ENCODE results near the gene HSD17B12.

The HSD17B12 gene

DNA sequence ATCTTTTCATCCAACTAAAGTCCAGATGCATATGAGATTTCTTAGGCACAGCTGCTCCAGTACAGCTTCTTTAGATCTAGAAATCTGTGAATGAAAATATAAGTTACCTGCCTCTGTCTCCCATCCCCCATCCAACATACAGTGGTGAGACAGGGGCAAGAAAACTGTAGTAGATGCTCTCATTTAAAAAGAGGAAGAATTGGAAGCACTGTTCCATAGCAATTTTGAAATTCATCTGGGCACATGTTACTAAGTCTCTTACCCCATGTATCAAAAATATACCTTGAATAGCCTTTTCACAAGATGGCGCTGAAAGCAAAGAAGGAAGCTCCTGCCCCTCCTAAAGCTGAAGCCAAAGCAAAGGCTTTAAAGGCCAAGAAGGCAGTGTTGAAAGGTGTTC, 37.8 kb downstream of the HSD17B12 start:
- Histone ChIP-seq H3K9me3 (ENCODE audit: severe bottlenecking) (no peaks in the 10 kb centered on the region), H3K4me3 (ENCODE audit: low read depth, low read length) (no peak overlapping the region), H3K27me3 (ENCODE audit: insufficient read depth, low read depth, severe bottlenecking) (no peaks in the 10 kb centered on the region), H3K36me3 (no peaks in the 10 kb centered on the region), H3K27ac (no peak overlapping the region)
- no peak for DNase-seq
- TF ChIP-seq, protein P1, sequence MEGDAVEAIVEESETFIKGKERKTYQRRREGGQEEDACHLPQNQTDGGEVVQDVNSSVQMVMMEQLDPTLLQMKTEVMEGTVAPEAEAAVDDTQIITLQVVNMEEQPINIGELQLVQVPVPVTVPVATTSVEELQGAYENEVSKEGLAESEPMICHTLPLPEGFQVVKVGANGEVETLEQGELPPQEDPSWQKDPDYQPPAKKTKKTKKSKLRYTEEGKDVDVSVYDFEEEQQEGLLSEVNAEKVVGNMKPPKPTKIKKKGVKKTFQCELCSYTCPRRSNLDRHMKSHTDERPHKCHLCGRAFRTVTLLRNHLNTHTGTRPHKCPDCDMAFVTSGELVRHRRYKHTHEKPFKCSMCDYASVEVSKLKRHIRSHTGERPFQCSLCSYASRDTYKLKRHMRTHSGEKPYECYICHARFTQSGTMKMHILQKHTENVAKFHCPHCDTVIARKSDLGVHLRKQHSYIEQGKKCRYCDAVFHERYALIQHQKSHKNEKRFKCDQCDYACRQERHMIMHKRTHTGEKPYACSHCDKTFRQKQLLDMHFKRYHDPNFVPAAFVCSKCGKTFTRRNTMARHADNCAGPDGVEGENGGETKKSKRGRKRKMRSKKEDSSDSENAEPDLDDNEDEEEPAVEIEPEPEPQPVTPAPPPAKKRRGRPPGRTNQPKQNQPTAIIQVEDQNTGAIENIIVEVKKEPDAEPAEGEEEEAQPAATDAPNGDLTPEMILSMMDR (IDR thresholded peaks at IDR 0.05; ENCODE audit: low read depth, low read length) = no peak

DNA sequence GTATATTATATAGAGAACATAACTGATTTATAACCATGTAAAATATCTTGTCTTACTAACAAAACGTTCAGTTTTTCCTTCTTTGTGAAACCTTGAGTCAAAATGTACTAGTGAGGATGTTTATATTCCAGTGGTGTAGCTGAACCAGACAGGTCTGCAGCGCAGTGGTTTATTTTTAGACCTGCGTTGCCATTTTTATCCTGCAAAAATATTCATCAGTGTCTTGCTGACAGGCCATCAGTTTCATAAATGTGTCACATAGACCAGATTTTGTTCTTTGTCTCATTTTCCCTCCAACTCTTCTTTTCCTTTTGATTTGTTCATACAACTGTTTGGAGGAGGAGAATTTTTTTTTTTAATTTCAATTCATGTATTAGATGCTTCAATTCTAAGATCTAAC, 43.1 kb downstream of the HSD17B12 start:
- H3K4me3 ChIP-seq (ENCODE audit: low read depth, low read length) = no peak overlapping the region
- DNase-seq = no peak
- no peak overlapping the region for H3K27ac ChIP-seq
- no peaks in the 10 kb centered on the region for H3K36me3 ChIP-seq
- H3K27me3 ChIP-seq (ENCODE audit: insufficient read depth, low read depth, severe bottlenecking) = no peaks in the 10 kb centered on the region
- no peaks in the 10 kb centered on the region for H3K9me3 ChIP-seq (ENCODE audit: severe bottlenecking)
- TF ChIP-seq, protein P1 (IDR thresholded peaks at IDR 0.05; ENCODE audit: low read depth, low read length) = no peak

DNA sequence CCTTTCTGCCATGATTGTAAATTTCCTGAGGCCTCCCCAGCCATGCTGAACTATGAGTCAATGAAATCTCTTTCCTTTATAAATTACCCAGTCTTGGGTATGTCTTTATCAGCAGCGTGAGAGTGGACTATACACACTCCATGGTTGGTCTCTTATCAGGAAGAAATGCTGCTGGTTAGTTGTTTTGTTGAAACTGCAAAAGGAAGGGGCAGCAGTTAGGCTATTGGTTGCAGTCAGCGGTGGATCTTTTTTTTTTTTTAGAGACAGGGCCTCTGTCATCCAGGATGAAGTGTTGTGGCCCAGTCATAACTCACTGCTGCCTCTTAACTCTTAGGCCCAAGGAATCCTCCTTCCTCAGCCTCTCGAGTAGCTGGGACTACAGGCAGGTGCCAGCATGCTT, 51.7 kb downstream of the HSD17B12 start:
- DNase-seq = no peak
- TF ChIP-seq, protein P1 (IDR thresholded peaks at IDR 0.05; ENCODE audit: low read depth, low read length) = no peak
- Histone ChIP-seq H3K27me3 (ENCODE audit: insufficient read depth, low read depth, severe bottlenecking) (no peaks in the 10 kb centered on the region), H3K27ac (no peak overlapping the region), H3K36me3 (no peaks in the 10 kb centered on the region), H3K9me3 (ENCODE audit: severe bottlenecking) (no peaks in the 10 kb centered on the region), H3K4me3 (ENCODE audit: low read depth, low read length) (no peak overlapping the region)

DNA sequence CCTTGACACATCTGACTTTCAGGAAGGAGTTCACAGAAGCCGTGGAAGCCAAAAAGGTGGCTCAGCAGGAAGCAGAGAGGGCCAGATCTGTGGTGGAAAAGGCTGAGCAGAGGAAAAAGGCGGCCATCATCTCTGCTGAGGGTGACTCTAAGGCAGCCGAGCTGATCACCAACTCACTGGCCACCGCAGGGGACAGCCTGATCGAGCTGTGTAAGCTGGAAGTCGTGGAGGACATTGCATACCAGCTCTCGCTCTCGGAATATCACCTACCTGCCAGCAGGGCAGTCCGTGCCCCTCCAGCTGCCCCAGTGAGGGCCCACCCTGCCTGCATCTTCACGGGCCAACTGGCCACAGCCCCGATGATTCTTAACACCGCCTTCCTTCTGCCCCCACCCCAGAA, 53.7 kb downstream of the HSD17B12 start:
- no peaks in the 10 kb centered on the region for H3K9me3 ChIP-seq (ENCODE audit: severe bottlenecking)

DNA sequence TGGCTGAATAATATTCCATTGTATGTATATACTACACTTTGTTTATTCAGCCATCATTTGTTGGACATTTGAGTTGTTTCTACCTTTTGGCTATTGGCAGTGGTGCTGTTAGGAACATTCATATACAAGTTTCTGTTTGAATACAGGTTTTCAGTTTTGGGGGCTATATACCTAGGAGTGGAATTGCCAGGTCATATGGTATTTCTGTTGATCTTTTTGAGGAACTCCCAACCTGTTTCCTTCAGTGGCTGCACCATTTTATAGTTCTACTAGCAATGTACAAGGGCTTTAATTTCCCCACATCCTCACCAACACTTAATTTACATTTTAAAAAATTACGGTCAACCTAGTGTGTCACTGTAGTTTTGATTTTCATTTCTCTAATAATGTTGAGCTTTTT, 54.6 kb downstream of the HSD17B12 start:
- no peak for DNase-seq
- no peaks in the 10 kb centered on the region for H3K27me3 ChIP-seq (ENCODE audit: insufficient read depth, low read depth, severe bottlenecking)
- no peaks in the 10 kb centered on the region for H3K36me3 ChIP-seq
- no peak overlapping the region for H3K4me3 ChIP-seq (ENCODE audit: low read depth, low read length)
- TF ChIP-seq, protein P1 (IDR thresholded peaks at IDR 0.05; ENCODE audit: low read depth, low read length) = no peak
- H3K27ac ChIP-seq = no peak overlapping the region
- no peaks in the 10 kb centered on the region for H3K9me3 ChIP-seq (ENCODE audit: severe bottlenecking)

More for the DNA sequence above, 53.7 kb downstream of the HSD17B12 start:
- no peak for DNase-seq
- Histone ChIP-seq H3K4me3 (ENCODE audit: low read depth, low read length) (no peak overlapping the region), H3K27ac (no peak overlapping the region), H3K36me3 (no peaks in the 10 kb centered on the region), H3K27me3 (ENCODE audit: insufficient read depth, low read depth, severe bottlenecking) (no peaks in the 10 kb centered on the region)
- TF ChIP-seq, protein P1 (IDR thresholded peaks at IDR 0.05; ENCODE audit: low read depth, low read length) = no peak

DNA sequence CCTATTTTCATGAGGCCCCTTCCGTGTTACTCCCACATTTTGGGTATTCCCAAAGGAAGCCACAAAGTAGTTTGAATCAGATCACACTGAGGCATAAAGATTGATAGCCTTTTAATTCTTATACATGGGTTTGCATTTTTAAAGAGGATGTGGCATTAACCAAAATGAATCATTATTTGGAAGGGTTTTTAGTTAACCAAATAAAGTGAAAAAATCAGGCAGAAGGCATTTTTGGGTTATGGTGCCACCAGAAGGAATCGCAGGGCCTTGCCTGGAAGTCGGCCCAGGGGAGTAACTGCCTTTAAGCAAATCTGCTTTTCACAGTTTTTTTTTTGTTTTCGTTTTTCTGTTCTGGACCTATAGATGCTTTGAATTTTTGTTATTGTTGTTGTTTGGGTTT, 55.4 kb downstream of the HSD17B12 start:
- no peaks in the 10 kb centered on the region for H3K36me3 ChIP-seq
- no peak overlapping the region for H3K4me3 ChIP-seq (ENCODE audit: low read depth, low read length)
- H3K27me3 ChIP-seq (ENCODE audit: insufficient read depth, low read depth, severe bottlenecking) = no peaks in the 10 kb centered on the region
- no peak for DNase-seq
- H3K27ac ChIP-seq = no peak overlapping the region
- TF ChIP-seq, protein P1 (IDR thresholded peaks at IDR 0.05; ENCODE audit: low read depth, low read length) = no peak
- H3K9me3 ChIP-seq (ENCODE audit: severe bottlenecking) = no peaks in the 10 kb centered on the region

Data from WERI-Rb-1 (cell line).